ENCODE measurements around the gene TMEM254.

The TMEM254 gene

GRCh38 chr10:80072584-80072983, 5.9 kb upstream of the TMEM254 start:
- Histone ChIP-seq H3K9me3 (ENCODE audit: insufficient read depth, low read depth, low read length) (no peaks in the 10 kb centered on the region), H3K4me3 (ENCODE audit: low read length, poor library complexity, severe bottlenecking) (no peak overlapping the region), H3K9ac (ENCODE audit: low read depth, low read length, poor library complexity, severe bottlenecking) (no peak overlapping the region), H4K20me1 (ENCODE audit: insufficient read depth, low read length, poor library complexity, severe bottlenecking) (no peaks in the 10 kb centered on the region), H3K27me3 (ENCODE audit: insufficient read depth, low read length, poor library complexity, severe bottlenecking) (no peaks in the 10 kb centered on the region), H3K9me2 (replicated peaks; ENCODE audit: low read depth, low read length) (no peaks in the 10 kb centered on the region), H3K79me2 (ENCODE audit: insufficient read depth, low read length) (no peaks in the 10 kb centered on the region), H3K4me2 (ENCODE audit: low read depth, low read length, poor library complexity, severe bottlenecking) (no peak overlapping the region), H3F3A (ENCODE audit: low read depth) (no peaks in the 10 kb centered on the region), H3K4me1 (ENCODE audit: insufficient read depth, low read length, poor library complexity, severe bottlenecking) (no peaks in the 10 kb centered on the region), H2AFZ (ENCODE audit: low read length) (no peak overlapping the region), H3K36me3 (ENCODE audit: insufficient read depth, low read length) (no peaks in the 10 kb centered on the region)
- TF ChIP-seq EZH2phosphoT487 (IDR thresholded peaks at IDR 0.05; ENCODE audit: borderline replicate concordance) (no peak), CTCF (conservative IDR thresholded peaks at IDR 0.05; ENCODE audit: low read length) (no peak)

GRCh38 chr10:80075781-80076180, 2.7 kb upstream of the TMEM254 start:
- no peaks in the 10 kb centered on the region for H3K27me3 ChIP-seq (ENCODE audit: insufficient read depth, low read length, poor library complexity, severe bottlenecking)
- H3F3A ChIP-seq (ENCODE audit: low read depth): no peaks in the 10 kb centered on the region
- H3K4me1 ChIP-seq (ENCODE audit: insufficient read depth, low read length, poor library complexity, severe bottlenecking): peaks cover 6% of the 10 kb centered on the region
- H4K20me1 ChIP-seq (ENCODE audit: insufficient read depth, low read length, poor library complexity, severe bottlenecking): no peaks in the 10 kb centered on the region
- no peaks in the 10 kb centered on the region for H3K79me2 ChIP-seq (ENCODE audit: insufficient read depth, low read length)
- H3K9ac ChIP-seq (ENCODE audit: low read depth, low read length, poor library complexity, severe bottlenecking): no peak overlapping the region
- no peak overlapping the region for H3K4me3 ChIP-seq (ENCODE audit: low read length, poor library complexity, severe bottlenecking)
- no peaks in the 10 kb centered on the region for H3K9me3 ChIP-seq (ENCODE audit: insufficient read depth, low read depth, low read length)
- H3K36me3 ChIP-seq (ENCODE audit: insufficient read depth, low read length): no peaks in the 10 kb centered on the region
- no peaks in the 10 kb centered on the region for H3K9me2 ChIP-seq (replicated peaks; ENCODE audit: low read depth, low read length)
- H2AFZ ChIP-seq (ENCODE audit: low read length): no peak overlapping the region
- TF ChIP-seq CTCF (conservative IDR thresholded peaks at IDR 0.05; ENCODE audit: low read length) (no peak), EZH2phosphoT487 (IDR thresholded peaks at IDR 0.05; ENCODE audit: borderline replicate concordance) (no peak)
- H3K4me2 ChIP-seq (ENCODE audit: low read depth, low read length, poor library complexity, severe bottlenecking): no peak overlapping the region

DNA sequence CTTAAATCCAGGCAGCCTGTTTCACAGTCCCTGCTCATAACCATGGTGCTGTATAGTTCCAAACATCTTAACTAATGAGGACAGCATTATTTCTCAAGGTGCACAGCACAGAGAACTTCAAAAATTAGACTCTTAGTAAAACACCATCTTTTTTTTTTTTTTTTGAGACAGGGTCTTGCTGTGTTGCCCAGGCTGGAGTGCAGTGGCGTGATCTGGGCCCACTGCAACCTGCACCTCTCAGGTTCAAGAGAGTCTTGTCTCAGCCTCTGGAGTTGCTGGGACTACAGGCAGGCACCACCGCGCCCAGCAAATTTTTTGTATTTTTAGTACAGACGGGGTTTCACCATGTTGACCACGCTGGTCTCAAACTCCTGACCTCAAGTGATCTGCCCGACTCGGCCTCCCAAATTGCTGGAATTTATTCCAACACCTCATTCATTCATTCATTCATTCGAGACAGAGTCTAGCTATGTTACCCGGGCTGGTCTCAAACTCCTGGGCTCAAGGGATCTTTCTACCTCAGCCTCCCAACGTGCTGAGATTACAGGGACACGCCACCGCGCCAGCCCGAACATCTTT, 507 bp upstream of the TMEM254 start:
- no peaks in the 10 kb centered on the region for H3K79me2 ChIP-seq (ENCODE audit: insufficient read depth, low read length)
- TF ChIP-seq CTCF (conservative IDR thresholded peaks at IDR 0.05; ENCODE audit: low read length) (no peak), EZH2phosphoT487 (IDR thresholded peaks at IDR 0.05; ENCODE audit: borderline replicate concordance) (no peak)
- peaks cover 6% of the 10 kb centered on the region for H3K4me1 ChIP-seq (ENCODE audit: insufficient read depth, low read length, poor library complexity, severe bottlenecking)
- H4K20me1 ChIP-seq (ENCODE audit: insufficient read depth, low read length, poor library complexity, severe bottlenecking): no peaks in the 10 kb centered on the region
- H2AFZ ChIP-seq (ENCODE audit: low read length): peak overlapping the region; percentile 99
- no peaks in the 10 kb centered on the region for H3K27me3 ChIP-seq (ENCODE audit: insufficient read depth, low read length, poor library complexity, severe bottlenecking)
- H3K4me2 ChIP-seq (ENCODE audit: low read depth, low read length, poor library complexity, severe bottlenecking): peak overlapping the region; percentile 100
- H3K9ac ChIP-seq (ENCODE audit: low read depth, low read length, poor library complexity, severe bottlenecking): peak overlapping the region; percentile 92
- peak overlapping the region; percentile 93 for H3K4me3 ChIP-seq (ENCODE audit: low read length, poor library complexity, severe bottlenecking)
- no peaks in the 10 kb centered on the region for H3K9me2 ChIP-seq (replicated peaks; ENCODE audit: low read depth, low read length)
- H3F3A ChIP-seq (ENCODE audit: low read depth): no peaks in the 10 kb centered on the region
- no peaks in the 10 kb centered on the region for H3K36me3 ChIP-seq (ENCODE audit: insufficient read depth, low read length)
- no peaks in the 10 kb centered on the region for H3K9me3 ChIP-seq (ENCODE audit: insufficient read depth, low read depth, low read length)
